HuH-7 (cell line): Measurements from ENCODE around the gene RHBDF1.
A peak's percentile ranks its signal among the peaks of the same experiment; 100 is the strongest.

Experiments
- DNase-seq: peaks from one replicate; pipeline ENCODE4 v3.0.0; 2011; ENCODE audit warnings: low spot score

RHBDF1 gene, protein sequence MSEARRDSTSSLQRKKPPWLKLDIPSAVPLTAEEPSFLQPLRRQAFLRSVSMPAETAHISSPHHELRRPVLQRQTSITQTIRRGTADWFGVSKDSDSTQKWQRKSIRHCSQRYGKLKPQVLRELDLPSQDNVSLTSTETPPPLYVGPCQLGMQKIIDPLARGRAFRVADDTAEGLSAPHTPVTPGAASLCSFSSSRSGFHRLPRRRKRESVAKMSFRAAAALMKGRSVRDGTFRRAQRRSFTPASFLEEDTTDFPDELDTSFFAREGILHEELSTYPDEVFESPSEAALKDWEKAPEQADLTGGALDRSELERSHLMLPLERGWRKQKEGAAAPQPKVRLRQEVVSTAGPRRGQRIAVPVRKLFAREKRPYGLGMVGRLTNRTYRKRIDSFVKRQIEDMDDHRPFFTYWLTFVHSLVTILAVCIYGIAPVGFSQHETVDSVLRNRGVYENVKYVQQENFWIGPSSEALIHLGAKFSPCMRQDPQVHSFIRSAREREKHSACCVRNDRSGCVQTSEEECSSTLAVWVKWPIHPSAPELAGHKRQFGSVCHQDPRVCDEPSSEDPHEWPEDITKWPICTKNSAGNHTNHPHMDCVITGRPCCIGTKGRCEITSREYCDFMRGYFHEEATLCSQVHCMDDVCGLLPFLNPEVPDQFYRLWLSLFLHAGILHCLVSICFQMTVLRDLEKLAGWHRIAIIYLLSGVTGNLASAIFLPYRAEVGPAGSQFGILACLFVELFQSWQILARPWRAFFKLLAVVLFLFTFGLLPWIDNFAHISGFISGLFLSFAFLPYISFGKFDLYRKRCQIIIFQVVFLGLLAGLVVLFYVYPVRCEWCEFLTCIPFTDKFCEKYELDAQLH

DNA sequence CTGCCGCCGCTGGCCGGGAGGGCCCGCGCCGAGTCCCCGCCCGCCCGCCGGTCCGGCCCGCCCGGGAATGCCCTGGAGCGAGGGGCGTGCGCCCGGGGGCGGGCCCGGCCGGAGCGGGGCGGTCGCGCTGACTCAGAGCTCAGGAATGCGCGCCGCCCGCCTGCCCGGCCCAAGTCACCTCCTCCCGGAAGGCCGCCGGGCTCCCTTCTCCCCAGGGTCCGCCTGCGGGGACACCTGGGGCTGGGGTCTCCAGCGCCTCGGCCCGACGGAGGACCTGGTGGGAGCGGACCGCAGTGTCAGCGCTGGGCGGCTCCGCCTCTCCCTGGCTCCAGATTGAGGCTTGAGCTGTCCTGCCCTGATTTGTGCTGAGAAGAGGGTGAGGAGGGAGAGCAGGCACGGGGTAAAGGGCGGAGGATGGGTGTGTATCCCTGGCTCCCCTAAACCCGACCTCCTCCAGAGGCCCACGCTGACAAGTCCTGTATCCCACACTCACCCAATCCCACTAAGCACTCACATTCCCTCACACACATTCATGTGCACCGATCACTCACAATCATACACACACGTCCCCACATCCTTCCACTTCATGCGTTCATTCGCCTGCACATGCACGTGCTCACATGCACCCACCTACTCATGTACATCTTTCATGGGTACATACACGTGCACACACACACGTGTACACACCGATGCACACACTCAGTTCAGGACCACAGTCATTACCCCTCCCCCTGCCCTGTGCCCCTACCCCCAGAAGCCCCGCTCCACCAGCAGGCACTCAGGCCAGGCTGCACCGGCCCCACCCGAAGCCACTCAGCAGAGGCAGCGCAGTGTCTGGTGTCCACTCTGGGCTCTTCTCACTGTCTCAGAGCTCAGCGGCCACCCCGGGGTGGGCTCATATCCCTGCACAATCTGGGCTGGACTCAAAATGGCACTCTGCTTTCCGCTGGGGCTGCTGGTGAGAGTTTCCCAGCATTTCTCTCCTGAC lies at the start of gene RHBDF1:
Gene RHBDF1, minus strand, starts transcription at position 71 of the 988 bp plus-strand sequence. CDS start 7,616 bp downstream, outside the sequence.
- peak; percentile 64 for DNase-seq

DNA sequence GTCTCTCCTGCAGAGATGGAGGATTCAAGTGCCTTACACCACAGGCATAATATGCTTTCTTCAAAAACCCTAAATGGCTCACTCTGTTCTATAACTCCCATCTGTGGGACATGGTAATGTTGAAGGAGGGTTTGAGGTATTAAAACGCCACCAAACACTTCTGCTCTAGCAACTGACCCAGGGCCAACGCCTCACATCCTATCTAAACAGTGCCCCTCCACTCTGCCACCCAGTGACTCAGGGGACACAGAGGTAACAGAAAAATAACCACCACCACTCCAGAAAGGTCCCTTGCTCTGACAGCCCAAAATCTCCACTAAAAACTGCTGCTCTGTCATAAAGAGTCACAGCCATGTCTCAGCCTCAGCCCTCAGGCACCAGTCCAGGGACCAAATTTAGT lies 48.3 kb upstream of the RHBDF1 start:
- DNase-seq: no peak

DNA sequence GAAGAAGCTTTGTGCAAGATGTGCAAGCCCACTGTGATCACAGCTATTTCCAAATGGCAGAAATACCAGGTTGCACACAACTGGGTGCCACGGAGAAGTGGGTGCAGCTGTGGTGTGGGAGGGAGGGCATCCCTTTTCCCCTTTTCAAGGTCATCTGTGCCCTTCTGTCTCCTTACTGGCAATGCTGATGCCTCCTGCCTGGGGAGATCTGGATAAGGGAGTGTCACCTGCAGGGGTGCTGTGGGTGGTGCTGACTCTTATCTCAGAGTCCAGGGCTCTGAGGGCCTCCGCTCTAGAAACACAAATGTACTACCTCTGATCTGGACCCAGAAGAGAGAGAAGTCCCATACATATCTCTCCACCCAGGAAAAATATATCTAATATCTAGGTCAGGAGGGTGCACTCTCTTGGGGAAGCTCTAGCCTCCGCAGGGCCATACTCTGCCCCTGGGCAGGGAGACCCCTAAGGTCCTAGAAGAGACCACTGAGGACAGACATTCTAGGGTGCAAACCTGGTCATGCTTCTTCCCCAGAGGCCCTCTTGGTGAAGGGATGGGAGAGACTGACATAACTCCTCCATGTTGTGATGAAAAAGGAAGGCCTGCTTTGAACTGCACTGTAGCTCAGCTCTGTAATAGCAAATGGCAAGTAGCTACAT lies 47.5 kb upstream of the RHBDF1 start:
- no peak for DNase-seq

DNA sequence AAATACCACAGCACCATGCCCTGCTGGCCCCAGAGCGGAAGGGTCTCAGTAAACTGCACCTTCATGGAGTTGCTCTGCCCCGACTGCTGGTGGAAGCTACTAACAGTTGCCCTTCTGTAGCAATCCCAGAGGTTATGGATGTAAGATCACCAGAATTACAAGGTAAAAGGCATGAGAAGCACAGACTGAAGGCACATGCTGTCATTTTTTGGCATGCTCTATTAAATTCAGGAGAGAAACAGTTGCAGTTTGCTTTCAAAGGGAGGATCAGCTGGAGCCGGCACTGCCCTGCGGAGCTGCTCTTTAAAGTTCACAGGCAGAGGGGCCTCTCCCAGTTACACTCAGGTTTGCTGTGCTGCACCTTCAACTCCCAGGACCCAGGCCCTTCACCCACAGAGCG lies 46.9 kb upstream of the RHBDF1 start:
- DNase-seq: no peak

DNA sequence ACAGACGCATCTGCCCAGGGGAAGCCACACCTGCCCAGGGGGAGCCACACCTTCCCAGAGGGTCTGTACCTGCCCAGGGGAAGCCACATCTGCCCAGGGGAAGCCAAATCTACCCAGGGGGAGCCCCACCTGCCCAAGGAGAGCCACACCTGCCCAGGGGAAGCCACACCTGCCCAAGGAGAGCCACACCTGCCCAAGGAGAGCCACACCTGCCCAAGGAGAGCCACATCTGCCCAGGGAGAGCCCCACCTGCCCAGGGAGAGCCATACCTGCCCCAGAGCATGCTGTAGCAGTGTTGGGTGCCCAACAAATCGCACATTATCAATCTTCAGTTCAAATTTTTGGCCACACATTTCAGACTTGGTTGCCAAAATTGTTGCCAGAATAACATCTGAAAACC lies 46.4 kb upstream of the RHBDF1 start:
- no peak for DNase-seq

DNA sequence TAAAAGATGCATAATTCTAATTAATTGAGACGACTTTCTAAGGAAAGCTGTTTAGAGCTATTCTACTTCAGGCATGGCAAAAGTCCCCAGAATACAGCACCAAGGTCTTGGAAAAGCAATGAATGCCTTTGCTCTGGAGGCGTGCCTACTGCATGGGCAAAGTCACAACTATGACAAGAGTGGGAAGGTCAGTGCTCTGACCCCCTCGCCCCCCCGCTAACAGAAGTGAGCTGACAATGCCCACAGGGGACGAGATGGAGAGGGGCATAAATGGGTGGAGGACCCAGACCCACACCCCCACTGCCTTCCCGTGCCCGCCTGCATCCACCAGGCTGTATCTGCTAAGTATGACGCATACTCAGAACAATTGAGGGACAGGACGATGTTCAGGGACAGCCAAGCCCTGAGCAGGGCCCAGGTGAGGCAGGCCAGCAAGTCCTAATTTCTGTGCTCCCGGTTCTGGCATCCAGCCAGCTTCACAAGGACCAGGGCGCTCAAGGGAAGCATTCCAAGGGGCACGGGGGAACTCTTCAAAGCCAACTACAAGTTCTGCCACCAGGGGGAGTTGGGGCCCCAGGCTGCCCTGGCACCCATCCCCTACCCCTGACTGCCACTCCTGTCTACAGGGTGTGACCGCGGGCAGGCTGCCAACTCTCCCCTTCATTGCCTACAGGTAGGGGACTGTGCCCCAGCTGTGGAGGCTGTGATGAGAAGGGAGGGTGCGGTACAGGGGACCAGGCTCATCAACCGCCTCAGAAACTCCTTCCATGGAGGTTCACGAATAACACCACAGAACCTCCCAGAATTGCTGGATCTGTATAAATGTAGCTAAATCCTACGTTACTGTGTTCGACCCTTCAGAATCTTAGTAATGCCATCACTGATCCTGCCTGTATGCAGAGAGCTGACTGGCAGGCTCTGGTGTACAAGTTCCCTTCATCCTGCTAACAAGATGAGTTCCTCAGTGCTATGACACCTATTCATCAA lies 45.2 kb upstream of the RHBDF1 start:
- DNase-seq: peak; percentile 52

DNA sequence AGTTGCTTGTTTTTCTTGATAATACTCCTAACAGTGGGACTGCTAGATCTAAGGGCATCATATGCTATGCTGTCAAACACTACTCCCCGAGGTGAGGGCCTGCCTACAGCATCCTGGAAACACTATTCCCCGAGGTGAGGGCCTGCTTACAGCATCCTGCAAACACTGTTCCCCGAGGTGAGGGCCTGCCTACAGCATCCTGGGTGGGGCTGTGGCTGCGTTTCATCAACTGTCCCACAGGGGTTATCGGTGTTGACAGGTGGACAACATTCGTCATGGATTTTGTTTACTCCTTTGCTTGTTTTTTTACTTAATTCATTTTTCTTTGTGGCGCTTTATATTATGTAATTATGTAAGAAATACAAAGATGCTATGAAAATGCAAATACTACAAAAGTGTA lies 43.6 kb upstream of the RHBDF1 start:
- DNase-seq: no peak

DNA sequence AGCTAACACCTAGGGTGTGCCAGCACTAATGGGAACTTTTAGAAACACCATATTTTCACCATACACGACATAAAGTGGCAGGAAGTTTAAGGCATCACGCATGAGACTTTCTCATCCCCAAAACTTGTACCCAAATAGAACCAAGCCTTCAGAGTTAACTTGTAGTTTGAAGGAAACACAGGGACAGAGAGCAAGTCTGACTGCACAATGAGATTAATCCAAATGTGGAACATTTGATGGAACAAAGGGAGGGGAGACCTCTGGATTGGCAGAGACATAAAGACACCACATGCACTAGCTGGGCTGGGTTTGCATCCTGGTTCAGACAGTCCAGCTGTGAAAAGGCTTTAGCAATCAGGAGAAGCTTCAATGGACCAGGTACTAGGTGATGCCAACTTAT lies 41.9 kb upstream of the RHBDF1 start:
- no peak for DNase-seq

DNA sequence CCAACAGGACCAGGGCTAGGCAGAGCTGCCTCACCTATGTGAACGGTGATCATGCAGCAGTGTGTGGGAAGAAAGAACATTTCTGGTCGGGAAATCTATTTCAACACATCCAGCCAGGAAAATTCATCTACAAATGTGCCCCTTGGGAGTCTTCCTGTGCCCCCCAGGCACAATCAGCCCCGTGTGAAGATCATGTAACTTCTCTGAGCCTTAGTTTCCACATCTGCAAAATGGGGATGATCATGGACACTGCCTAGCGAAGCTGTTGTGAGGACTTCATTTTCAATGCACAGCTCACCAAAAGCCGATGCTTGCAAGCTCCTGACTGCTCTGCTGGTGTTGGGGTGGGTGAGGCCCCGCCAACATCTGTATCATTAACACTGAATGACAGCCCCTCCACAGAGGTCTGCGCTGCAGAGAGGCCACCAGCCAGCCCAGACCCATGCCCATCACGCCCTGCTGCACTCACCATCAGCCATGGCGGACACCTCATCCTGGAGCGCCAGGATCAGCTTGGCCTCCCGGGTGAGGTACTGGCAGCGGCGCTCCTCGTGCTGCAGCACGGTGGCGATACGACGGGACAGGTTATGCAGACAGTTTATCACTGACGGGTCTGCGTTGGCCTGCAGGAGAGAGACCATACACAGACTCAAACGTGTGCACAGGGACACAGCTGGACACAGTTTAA lies 39.9 kb upstream of the RHBDF1 start:
- no peak for DNase-seq

DNA sequence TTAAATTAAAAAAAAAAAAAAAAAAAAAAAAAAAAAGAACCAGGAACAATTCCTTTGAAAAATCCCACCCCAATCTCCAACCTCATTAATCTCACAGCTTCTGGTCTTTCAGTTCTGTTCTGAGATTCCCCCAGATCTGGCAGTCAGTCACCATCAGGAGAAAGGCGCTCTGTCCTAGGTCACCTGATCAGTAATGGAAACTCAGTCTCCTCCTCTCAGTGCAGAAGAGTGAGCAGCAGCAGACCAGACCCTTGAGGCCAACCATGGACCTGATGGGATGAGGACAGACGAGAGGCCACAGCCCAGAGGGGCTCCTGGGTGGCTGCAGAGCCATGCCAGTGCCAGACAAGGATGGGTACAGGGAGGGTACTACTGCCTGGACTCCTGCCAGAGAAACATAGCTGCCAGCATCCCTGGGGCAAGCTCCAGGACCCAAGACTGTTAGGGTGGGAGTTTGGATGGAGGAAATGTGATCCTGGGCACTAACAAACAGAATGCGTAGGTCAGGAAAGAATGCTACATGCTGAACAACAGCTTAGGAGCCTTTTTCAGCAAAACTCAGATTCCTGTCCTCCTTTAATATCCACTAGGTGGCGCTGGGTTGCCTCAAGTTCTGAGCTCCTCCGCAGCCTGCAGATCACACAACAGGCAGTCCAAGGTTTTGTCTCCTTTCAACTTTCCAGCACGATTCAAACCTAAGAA lies 34.3 kb upstream of the RHBDF1 start:
- peak; percentile 53 for DNase-seq

DNA sequence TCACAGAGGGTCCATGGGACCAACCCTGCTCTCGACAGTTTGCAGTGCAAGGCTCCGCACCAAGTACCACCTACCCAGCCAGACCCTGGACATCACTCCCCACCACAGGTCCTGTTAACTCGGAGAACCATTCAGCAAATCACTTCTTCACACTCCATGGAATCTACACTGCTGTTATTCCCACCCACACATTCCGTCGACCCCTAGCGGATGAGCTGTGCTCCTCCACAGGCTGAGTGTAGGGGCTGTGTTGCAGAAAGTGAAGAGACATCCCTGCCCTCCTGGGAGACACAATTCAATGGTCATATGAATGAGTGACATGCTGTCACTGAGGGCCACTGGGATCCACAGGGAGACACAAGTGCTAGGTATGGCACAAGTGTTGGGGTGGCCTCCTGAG lies 33.1 kb upstream of the RHBDF1 start:
- no peak for DNase-seq

DNA sequence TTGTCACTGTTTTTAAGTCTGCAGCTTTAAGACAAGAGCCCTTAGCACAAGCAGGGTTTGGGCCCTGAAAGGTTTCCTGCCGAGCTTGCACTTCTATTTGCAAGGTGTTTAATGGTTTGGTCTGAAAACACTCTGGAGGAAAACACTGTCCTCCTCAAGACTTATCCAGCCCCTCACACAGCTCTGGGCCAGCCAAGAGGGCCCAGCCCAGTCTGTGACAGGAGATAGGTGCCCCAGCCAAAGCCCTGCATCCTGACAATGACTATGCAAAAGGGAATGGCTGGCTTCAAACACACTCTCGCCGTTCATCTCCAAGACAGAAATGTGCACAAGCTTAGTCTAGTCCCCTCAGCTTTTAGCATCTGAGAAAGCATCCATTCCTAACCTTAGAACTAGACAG lies 32.5 kb upstream of the RHBDF1 start:
- no peak for DNase-seq

DNA sequence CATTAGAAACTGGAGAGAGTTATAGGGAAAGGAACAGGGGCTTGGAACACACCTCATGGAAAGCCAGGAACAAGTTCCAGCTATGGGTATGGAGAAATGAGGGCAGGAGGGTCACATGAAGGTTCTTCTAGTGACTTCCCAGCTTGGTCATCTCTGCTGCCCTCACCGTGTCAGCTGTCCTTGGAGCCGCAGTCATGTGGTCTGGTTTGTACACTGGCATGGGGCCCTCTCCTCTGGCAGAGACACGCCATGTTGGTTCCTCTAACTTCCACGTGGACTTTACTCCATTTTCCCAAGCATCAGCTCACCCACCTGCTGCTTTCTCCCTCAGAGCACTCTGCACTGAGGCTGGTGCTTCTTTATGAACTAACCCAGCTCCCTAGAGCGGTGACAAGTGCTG lies 31.9 kb upstream of the RHBDF1 start:
- DNase-seq: no peak

DNA sequence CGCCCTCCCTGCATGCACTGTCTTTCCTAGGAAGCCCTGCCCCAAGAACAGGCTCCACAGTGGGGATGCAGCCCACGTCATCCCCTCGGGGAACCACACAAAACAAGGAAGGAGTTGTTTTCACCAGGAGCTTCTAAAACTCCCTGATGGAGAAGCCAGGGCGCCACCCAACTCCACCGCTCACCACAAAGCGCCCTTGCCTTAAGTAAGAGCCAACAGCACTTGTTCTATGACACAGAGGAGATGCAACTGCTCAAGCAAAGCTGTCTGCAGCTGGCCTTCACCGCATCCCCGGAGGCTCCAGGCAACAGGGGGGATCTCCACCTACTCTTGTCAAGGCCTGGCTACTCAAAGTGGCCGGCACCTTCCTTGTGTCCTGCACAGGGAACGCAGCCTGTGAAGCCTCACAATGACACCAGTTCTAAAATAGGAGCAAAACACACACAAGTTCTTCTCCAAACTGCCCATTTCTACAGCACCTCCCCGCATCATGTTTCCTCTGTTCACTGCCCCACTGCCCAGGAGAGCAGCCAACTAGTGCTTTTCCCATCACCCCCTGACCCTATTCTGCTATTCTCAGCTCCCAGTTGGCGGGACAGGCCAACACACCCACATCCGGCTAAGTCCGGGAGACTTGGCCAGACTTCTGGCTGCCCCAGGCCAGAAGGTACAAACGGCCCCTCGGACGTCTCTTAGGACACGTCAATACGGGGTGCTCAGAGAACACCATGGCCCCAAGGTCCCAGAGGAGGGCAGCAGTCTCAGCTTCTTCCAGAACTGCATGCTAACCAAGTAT lies 29.8 kb upstream of the RHBDF1 start:
- no peak for DNase-seq

DNA sequence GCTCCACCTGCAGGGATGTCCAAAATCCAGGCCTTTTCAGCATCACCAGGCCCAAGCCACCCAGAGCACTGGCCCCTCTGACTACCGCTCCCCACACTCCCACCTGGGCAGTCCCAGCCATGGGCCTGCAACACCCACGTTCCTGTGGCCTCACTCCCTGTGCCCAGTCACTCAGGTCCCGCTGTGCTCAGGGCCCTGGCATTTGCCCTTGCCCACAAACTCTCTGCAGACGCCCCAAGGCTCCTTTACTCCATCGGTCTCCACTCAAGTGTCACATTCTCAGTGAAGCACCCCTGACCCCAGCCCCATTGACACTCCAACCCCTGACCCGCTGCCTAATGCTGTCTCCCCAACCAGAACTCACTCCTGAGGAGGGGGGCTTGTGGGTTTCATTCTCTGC lies 29.2 kb upstream of the RHBDF1 start:
- no peak for DNase-seq

DNA sequence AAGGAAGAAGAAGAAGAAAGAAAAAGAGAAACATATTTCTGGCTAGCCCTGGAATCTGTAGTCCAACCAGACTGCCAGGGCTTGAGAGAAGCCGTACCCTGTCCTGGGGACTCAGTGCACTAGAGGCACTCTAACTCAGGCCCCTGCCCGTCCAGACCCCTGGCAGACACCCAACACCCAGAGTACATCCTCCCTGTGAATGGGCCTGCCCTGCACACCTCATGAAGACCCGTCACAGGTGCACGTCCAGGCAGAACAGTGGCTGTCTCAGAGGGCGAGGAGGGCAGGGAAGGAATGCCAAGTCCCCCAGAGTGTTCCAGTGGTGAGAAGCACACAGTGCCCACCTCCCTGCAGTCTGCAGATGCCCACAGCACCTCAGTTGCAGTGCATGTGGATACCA lies 28.6 kb upstream of the RHBDF1 start:
- DNase-seq: no peak

DNA sequence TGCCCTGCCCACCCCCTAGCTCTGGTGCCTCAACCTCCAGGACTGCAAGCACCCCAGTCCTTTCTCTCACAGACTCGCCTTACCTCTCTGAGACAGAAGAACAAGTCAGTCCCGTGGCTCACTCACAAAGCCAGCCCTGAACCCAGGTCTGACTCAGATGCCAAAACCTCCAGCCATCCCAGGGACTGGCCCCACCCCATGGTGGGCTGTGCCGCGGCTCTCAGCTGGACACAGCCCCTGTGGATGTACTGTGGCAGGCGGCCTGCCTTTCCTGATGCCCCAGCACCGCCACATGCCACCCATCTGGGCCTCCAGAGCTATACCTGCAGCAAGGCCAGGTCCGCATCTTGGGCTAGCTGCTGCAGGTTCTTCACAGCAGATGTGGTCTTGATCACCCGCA lies 25.4 kb upstream of the RHBDF1 start:
- DNase-seq: no peak

DNA sequence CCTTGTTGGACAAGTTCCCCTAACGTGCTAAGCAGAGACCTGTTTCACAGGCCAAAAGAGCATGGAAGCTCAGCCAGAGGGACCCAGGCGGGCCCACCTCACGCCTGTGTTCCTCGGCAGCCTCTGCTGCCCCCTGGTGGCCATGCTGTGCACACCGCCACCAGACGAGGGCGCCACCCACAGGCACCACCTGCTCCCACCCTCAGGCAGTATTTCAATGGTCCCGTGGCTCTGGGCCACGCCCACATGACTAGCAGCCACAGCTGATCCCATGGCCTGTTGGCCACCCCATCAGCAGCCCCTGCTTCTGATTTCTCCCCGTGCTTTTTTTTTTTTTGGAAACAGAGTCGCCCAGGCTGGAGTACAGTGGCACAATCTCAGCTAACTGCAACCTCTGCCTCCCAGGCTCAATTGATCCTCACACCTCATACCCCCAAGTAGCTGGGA lies 24.5 kb upstream of the RHBDF1 start:
- peak; percentile 80 for DNase-seq
